H1 (cell line): Measurements from ENCODE around the gene ULBP1. TPM values are rescaled to one million over a fixed set of nuclear protein-coding genes. Genes with fewer than 3 reads are reported as not detected.

Experiments used
- CTCF ChIA-PET: fragments of 300-600 bp; sonication (Branson Sonifier 250); formaldehyde crosslinking; loops from one replicate; lab custom pipeline; 2021; ENCODE audit not compliant: partially characterized antibody; lab: Charles Lee
- POLR2A ChIA-PET: fragments of 300-600 bp; sonication (Branson Sonifier 250); formaldehyde crosslinking; loops from one replicate; lab custom pipeline; 2021; ENCODE audit warnings: inconsistent platforms; ENCODE audit not compliant: partially characterized antibody; lab: Charles Lee
- DNase-seq, 2 experiments: peaks; one replicate each; pipeline versions ENCODE4 v3.0.0 to v3.0.0-alpha.2; 2010 to 2022; ENCODE audit warnings: low spot score in 2 of 2, low read depth in 1 of 2, mixed read lengths in 1 of 2
- FAIRE-seq: peaks from 2 replicates; lab custom pipeline; 2011; peaks lifted over from hg19 to GRCh38; lab: Jason Lieb, UNC
- H2AFZ ChIP-seq: 2 replicates; pipeline ENCODE4 v1.8.1; 2012; ENCODE audit warnings: low read length, inconsistent platforms
- H2AK5ac ChIP-seq: 2 replicates; pipeline ENCODE4 v1.6.1; 2013; ENCODE audit warnings: low read depth, low read length
- H2BK120ac ChIP-seq: replicated peaks from 2 replicates; pipeline ENCODE3; 2013; ENCODE audit warnings: low read depth, low read length, inconsistent platforms
- H2BK12ac ChIP-seq: 2 replicates; pipeline ENCODE4 v1.6.1; 2013; ENCODE audit warnings: low read depth, low read length
- H2BK15ac ChIP-seq: 2 replicates; pipeline ENCODE4 v1.6.1; 2013; ENCODE audit warnings: low read length
- H2BK20ac ChIP-seq: 2 replicates; pipeline ENCODE4 v1.6.1; 2013; ENCODE audit warnings: low read length
- H2BK5ac ChIP-seq: 2 replicates; pipeline ENCODE4 v1.6.1; 2013; ENCODE audit warnings: low read depth, low read length
- H3K14ac ChIP-seq: 2 replicates; pipeline ENCODE4 v1.6.1; 2013; ENCODE audit warnings: inconsistent platforms; ENCODE audit not compliant: insufficient read length
- H3K18ac ChIP-seq: 2 replicates; pipeline ENCODE4 v1.6.1; 2013; ENCODE audit warnings: low read length; ENCODE audit errors: extremely low read depth
- H3K23ac ChIP-seq: 2 replicates; pipeline ENCODE4 v1.6.1; 2013; ENCODE audit warnings: inconsistent platforms; ENCODE audit not compliant: insufficient read length
- H3K23me2 ChIP-seq: 2 replicates; pipeline ENCODE4 v1.6.1; 2013; ENCODE audit warnings: low read depth, low read length
- H3K27ac ChIP-seq: 2 replicates; pipeline ENCODE4 v1.6.1; 2011; ENCODE audit warnings: low read depth, low read length, inconsistent platforms
- H3K27me3 ChIP-seq, 4 experiments: replicated peaks in 1 of 4; 1 replicate in 1 of 4; 2 replicates in 3 of 4; pipeline versions ENCODE4 v1.6.1 to v1.8.1; 2011 to 2013; ENCODE audit warnings: low read length in 3 of 4, mild to moderate bottlenecking in 3 of 4, inconsistent platforms in 2 of 4, mixed read lengths in 2 of 4, moderate library complexity in 1 of 4; ENCODE audit not compliant: control insufficient read depth in 3 of 4, insufficient read depth in 3 of 4; ENCODE audit errors: extremely low read depth in 1 of 4
- H3K36me3 ChIP-seq, 4 experiments: 2 replicates each; pipeline versions ENCODE4 v1.6.1 to v1.8.1; 2011 to 2013; ENCODE audit warnings: mild to moderate bottlenecking in 4 of 4, low read length in 3 of 4, moderate library complexity in 2 of 4, control low read depth in 1 of 4, inconsistent platforms in 1 of 4; ENCODE audit not compliant: insufficient read depth in 4 of 4, control insufficient read depth in 2 of 4
- H3K4ac ChIP-seq: replicated peaks from 2 replicates; pipeline ENCODE3; 2013; ENCODE audit warnings: low read length, low read depth, mixed read lengths, inconsistent platforms; ENCODE audit not compliant: insufficient read length
- H3K4me1 ChIP-seq, 4 experiments: replicated peaks in 1 of 4; 1 replicate in 1 of 4; 2 replicates in 3 of 4; pipeline versions ENCODE4 v1.6.1 to v1.8.1; 2011 to 2013; ENCODE audit warnings: low read length in 3 of 4, inconsistent platforms in 2 of 4, mixed read lengths in 1 of 4; ENCODE audit not compliant: insufficient read depth in 4 of 4, control insufficient read depth in 3 of 4
- H3K4me2 ChIP-seq, 2 experiments: 2 replicates each; pipeline versions ENCODE4 v1.6.1 to v1.8.1; 2011 to 2013; ENCODE audit warnings: low read depth in 2 of 2, low read length in 2 of 2, control low read depth in 1 of 2, inconsistent platforms in 1 of 2, mild to moderate bottlenecking in 1 of 2; ENCODE audit not compliant: insufficient read depth in 1 of 2
- H3K4me3 ChIP-seq, 4 experiments: fragments of 200-600, 300-600 bp in 1 of 4; sonication (generic), shearing (Covaris generic), sonication (Bioruptor Twin) in 1 of 4; 2 replicates each; pipeline versions ENCODE4 v1.5.1 to v1.8.1; 2011 to 2016; ENCODE audit warnings: low read length in 4 of 4, low read depth in 3 of 4, control low read depth in 2 of 4, inconsistent platforms in 2 of 4, mild to moderate bottlenecking in 2 of 4, mixed read lengths in 1 of 4, moderate library complexity in 1 of 4; ENCODE audit not compliant: insufficient read depth in 2 of 4; ENCODE audit errors: extremely low read depth in 1 of 4
- H3K56ac ChIP-seq: replicated peaks from 2 replicates; pipeline ENCODE3; 2013; ENCODE audit warnings: low read depth, mild to moderate bottlenecking, mixed read lengths, low read length, inconsistent platforms; ENCODE audit not compliant: insufficient read length
- H3K79me1 ChIP-seq: 2 replicates; pipeline ENCODE4 v1.6.1; 2013; ENCODE audit warnings: low read depth, low read length, control low read depth
- H3K79me2 ChIP-seq, 2 experiments: 2 replicates each; pipeline versions ENCODE4 v1.6.1 to v1.8.1; 2012 to 2013; ENCODE audit warnings: low read length in 2 of 2, mild to moderate bottlenecking in 2 of 2, inconsistent platforms in 1 of 2; ENCODE audit not compliant: insufficient read depth in 2 of 2, control insufficient read depth in 1 of 2
- H3K9ac ChIP-seq, 4 experiments: replicated peaks in 1 of 4; 1 replicate in 1 of 4; 2 replicates in 3 of 4; pipeline versions ENCODE4 v1.6.1 to v1.8.1; 2011 to 2013; ENCODE audit warnings: low read depth in 3 of 4, low read length in 3 of 4, control low read depth in 2 of 4, mild to moderate bottlenecking in 2 of 4, moderate library complexity in 2 of 4, inconsistent platforms in 1 of 4; ENCODE audit errors: extremely low read depth in 1 of 4
- H3K9me3 ChIP-seq, 2 experiments: 2 replicates each; pipeline versions ENCODE4 v1.6.1 to v1.8.1; 2012 to 2013; ENCODE audit warnings: mild to moderate bottlenecking in 2 of 2, moderate library complexity in 2 of 2, control low read depth in 1 of 2, inconsistent platforms in 1 of 2, low read depth in 1 of 2, low read length in 1 of 2, mixed read lengths in 1 of 2; ENCODE audit not compliant: insufficient read depth in 2 of 2
- H4K20me1 ChIP-seq, 2 experiments: replicated peaks in 1 of 2; 2 replicates each; pipeline versions ENCODE3 to v1.8.1; 2011 to 2013; ENCODE audit warnings: inconsistent platforms in 2 of 2, low read length in 2 of 2, mild to moderate bottlenecking in 1 of 2; ENCODE audit not compliant: insufficient read depth in 2 of 2, control insufficient read depth in 1 of 2
- H4K5ac ChIP-seq: 2 replicates; pipeline ENCODE4 v1.6.1; 2013; ENCODE audit warnings: low read length, low read depth, mixed read lengths, inconsistent platforms; ENCODE audit not compliant: insufficient read length
- H4K8ac ChIP-seq: 2 replicates; pipeline ENCODE4 v1.8.0; 2013; ENCODE audit warnings: mild to moderate bottlenecking, moderate library complexity, low read length, inconsistent platforms; ENCODE audit not compliant: insufficient read depth; ENCODE audit errors: extremely low read depth
- H4K91ac ChIP-seq: replicated peaks from 2 replicates; pipeline ENCODE3; 2013; ENCODE audit warnings: low read length, mixed read lengths, inconsistent platforms; ENCODE audit not compliant: insufficient read length
- CTCF ChIP-seq, 3 experiments: IDR thresholded peaks; 1 replicate in 2 of 3; 2 replicates in 1 of 3; pipeline versions ENCODE4 v1.5.1 to v1.6.1; 2011; ENCODE audit warnings: low read length in 3 of 3, mild to moderate bottlenecking in 3 of 3, inconsistent platforms in 2 of 3, low read depth in 1 of 3, moderate library complexity in 1 of 3; ENCODE audit not compliant: insufficient read depth in 1 of 3; ENCODE audit errors: control extremely low read depth in 1 of 3
- EP300 ChIP-seq, 2 experiments: IDR thresholded peaks; 1 replicate in 1 of 2; 2 replicates in 1 of 2; pipeline ENCODE4 v1.6.1; 2011 to 2012; ENCODE audit warnings: low read depth in 2 of 2, low read length in 2 of 2, mild to moderate bottlenecking in 2 of 2, borderline replicate concordance in 1 of 2, inconsistent platforms in 1 of 2, moderate library complexity in 1 of 2
- GTF2F1 ChIP-seq: IDR thresholded peaks from 2 replicates; pipeline ENCODE4 v1.6.1; 2012; ENCODE audit warnings: low read depth, low read length, improper control_type of control experiment, borderline replicate concordance
- TCF12 ChIP-seq: IDR thresholded peaks from 2 replicates; pipeline ENCODE4 v1.6.1; 2011; ENCODE audit warnings: low read depth, mild to moderate bottlenecking, low read length
- WGBS, 2 experiments: shearing (Covaris generic) in 1 of 2; methylation state at CpG; one replicate each; pipeline versions ENCODE4 v1.1.6 to v1.1.7; 2013 to 2015; ENCODE audit warnings: low lambda C conversion rate in 2 of 2, mixed read lengths in 2 of 2, inconsistent platforms in 1 of 2, low coverage in 1 of 2, missing lambda C conversion rate in 1 of 2; ENCODE audit not compliant: insufficient replicate concordance in 2 of 2, insufficient coverage in 1 of 2, insufficient read length in 1 of 2; ENCODE audit errors: extremely low coverage in 1 of 2, missing lambda C conversion rate in 1 of 2; 5-methylcytosine and 5-hydroxymethylcytosine counted together
- polyA plus RNA-seq, 7 experiments: library from polyadenylated mRNA; depleted of rRNA in 3 of 7; stranded (reverse) in 5 of 7; unstranded in 2 of 7; fragments of >200 nt in 5 of 7; fragments of 200-250 nt in 2 of 7; gene quantifications; 1 replicate in 5 of 7; 2 replicates in 1 of 7; 4 replicates in 1 of 7; pipeline versions ENCODE4 v1.2.1 to v1.2.3, GENCODE V29; 2011 to 2013; ENCODE audit warnings: missing spikeins in 2 of 7, mixed read lengths in 2 of 7
- total RNA-seq: library from RNA; stranded (reverse); fragmentation: NEBNext Ultra II Directional; extraction: Animal tissue kit (Norgen Biotek cat#: 25700); gene quantifications from 2 replicates; pipeline ENCODE4 v1.2.1, GENCODE V29; 2021

Gene ULBP1
- total and polyA plus RNA-seq, 2 of the 8 experiments (the other 6 are each of a cell fraction or from before 2014, with no cell fraction given) = 0.32 to 0.60 TPM

DNA sequence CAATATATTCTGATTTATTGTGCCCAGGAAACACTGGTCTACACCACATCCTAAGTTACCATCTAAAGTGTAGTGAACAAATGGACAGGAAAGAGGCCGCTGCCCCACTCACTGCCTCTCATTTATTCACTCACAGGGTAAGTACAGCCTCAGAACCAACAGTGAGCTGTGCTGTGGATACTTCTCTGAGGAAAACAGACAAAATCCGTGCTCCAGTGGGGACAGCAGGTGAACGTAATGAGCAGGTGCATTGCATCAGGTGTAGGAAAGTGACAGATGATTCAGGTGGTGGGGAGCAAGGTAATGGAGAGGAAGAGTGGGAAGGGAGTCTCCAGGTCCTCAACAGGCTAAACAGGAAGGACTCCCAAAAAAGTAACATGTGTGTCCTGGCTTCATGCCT is 30.3 kb upstream of the ULBP1 start:
- Histone ChIP-seq H2BK120ac (no peak overlapping the region), H2BK15ac (no peak overlapping the region), H3K9me3 (no peaks in the 10 kb centered on the region), H3K79me1 (no peaks in the 10 kb centered on the region), H3K23ac (no peak overlapping the region), H3K4me3 (no peak overlapping the region), H3K23me2 (peaks cover 4% of the 10 kb centered on the region; the same call in 1 of the 2 replicates), H3K9ac (no peak overlapping the region), H3K4me2 (no peak overlapping the region), H2AK5ac (no peak overlapping the region), H3K4me1 (peaks cover 0 to 2% (median under 1%) of the 10 kb centered on the region in 4 experiments; a peak in 2 of 7 replicates), H3K4ac (no peak overlapping the region), H3K56ac (no peak overlapping the region), H4K8ac (no peak overlapping the region), H4K20me1 (peaks cover 0 to 3% of the 10 kb centered on the region in 2 experiments), H4K5ac (no peak overlapping the region), H4K91ac (no peak overlapping the region), H3K27me3 (peaks cover 27 to 44% (median 40%) of the 10 kb centered on the region in 4 experiments), H3K18ac (no peak overlapping the region), H2BK5ac (no peak overlapping the region), H2AFZ (no peak overlapping the region), H3K36me3 (no peaks in the 10 kb centered on the region), H3K79me2 (no peaks in the 10 kb centered on the region), H2BK12ac (no peak overlapping the region), H3K27ac (no peak overlapping the region), H3K14ac (no peak overlapping the region), H2BK20ac (no peak overlapping the region)
- ChIA-PET POLR2A (no interaction called here), CTCF (interaction anchor here (1.1 kb wide), 1 partner anchor 28 kb away, joined by 3 read pairs; no protein-coding TSS in a partner anchor)
- WGBS, 2 experiments = 47% methylated on average over 3 of the region's 3 CpGs; no CpG with 5 or more reads in 1 of the 2 experiments
- TF ChIP-seq TCF12 (no peak), CTCF (IDR thresholded peaks at IDR 0.05; ENCODE audit: control extremely low read depth in 1 of 3, insufficient read depth in 1 of 3, low read depth in 1 of 3, low read length in 3 of 3) (no peak), EP300 (IDR thresholded peaks at IDR 0.05; ENCODE audit: borderline replicate concordance in 1 of 2, low read depth in 2 of 2, low read length in 2 of 2) (no peak), GTF2F1 (no peak)
- no peak for DNase-seq
- FAIRE-seq = no peak
